ENCODE data around the gene FOXRED2.
"Not testable (repeated sequence)": the region's sequence is repeated elsewhere in the genome, so short reads cannot be mapped to it uniquely, and the experiment has no call there.

FOXRED2 gene

GRCh38 chr22:36469094-36469710, 37.6 kb downstream of the FOXRED2 start:
- DNase-seq (ENCODE audit: low spot score): no peak

GRCh38 chr22:36467946-36468345, 38.9 kb downstream of the FOXRED2 start:
- no peak for DNase-seq (ENCODE audit: low spot score)

GRCh38 chr22:36467042-36467810, 39.6 kb downstream of the FOXRED2 start:
- no peak for DNase-seq (ENCODE audit: low spot score)

- DNase-seq (ENCODE audit: low spot score): no peak
These were observed 40.6 kb downstream of the FOXRED2 start for GRCh38 chr22:36466258-36466657.

- no peak for DNase-seq (ENCODE audit: low spot score)
These were observed 41.4 kb downstream of the FOXRED2 start for GRCh38 chr22:36465232-36466021.

GRCh38 chr22:36464715-36465231, 42.1 kb downstream of the FOXRED2 start:
- DNase-seq (ENCODE audit: low spot score): no peak

GRCh38 chr22:36463783-36464184, 43.1 kb downstream of the FOXRED2 start:
- DNase-seq (ENCODE audit: low spot score): no peak

- no peak for DNase-seq (ENCODE audit: low spot score)
These were observed 44.9 kb downstream of the FOXRED2 start for GRCh38 chr22:36461665-36462649.

- no peak for DNase-seq (ENCODE audit: low spot score)
These were observed 46.6 kb downstream of the FOXRED2 start for GRCh38 chr22:36460202-36460601.

- no peak for DNase-seq (ENCODE audit: low spot score)
These were observed 49.0 kb downstream of the FOXRED2 start for GRCh38 chr22:36457688-36458450.

GRCh38 chr22:36456464-36456845, 50.4 kb downstream of the FOXRED2 start:
- no peak for DNase-seq (ENCODE audit: low spot score)

GRCh38 chr22:36455571-36456463, 51.0 kb downstream of the FOXRED2 start:
- DNase-seq (ENCODE audit: low spot score): no peak

GRCh38 chr22:36454916-36455570, 51.8 kb downstream of the FOXRED2 start:
- peak; percentile 95 for DNase-seq (ENCODE audit: low spot score)

GRCh38 chr22:36453855-36454378, 52.9 kb downstream of the FOXRED2 start:
- DNase-seq (ENCODE audit: low spot score): no peak

GRCh38 chr22:36452978-36453607, 53.7 kb downstream of the FOXRED2 start:
- DNase-seq (ENCODE audit: low spot score): not testable (repeated sequence)

GRCh38 chr22:36452250-36452977, 54.4 kb downstream of the FOXRED2 start:
- DNase-seq (ENCODE audit: low spot score): no peak

- DNase-seq (ENCODE audit: low spot score): not testable (repeated sequence)
These were observed 55.9 kb downstream of the FOXRED2 start for GRCh38 chr22:36450923-36451322.
